ENCODE measurements around the gene CACNA1D. TPM values are rescaled to one million over a fixed set of nuclear protein-coding genes. Genes with fewer than 3 reads are reported as not detected.

Gene CACNA1D
- total and polyA plus RNA-seq, 9 of the 15 experiments (the other 6 are each of a cell fraction or from before 2014, with no cell fraction given), result 0.29 TPM; not detected in 8

DNA sequence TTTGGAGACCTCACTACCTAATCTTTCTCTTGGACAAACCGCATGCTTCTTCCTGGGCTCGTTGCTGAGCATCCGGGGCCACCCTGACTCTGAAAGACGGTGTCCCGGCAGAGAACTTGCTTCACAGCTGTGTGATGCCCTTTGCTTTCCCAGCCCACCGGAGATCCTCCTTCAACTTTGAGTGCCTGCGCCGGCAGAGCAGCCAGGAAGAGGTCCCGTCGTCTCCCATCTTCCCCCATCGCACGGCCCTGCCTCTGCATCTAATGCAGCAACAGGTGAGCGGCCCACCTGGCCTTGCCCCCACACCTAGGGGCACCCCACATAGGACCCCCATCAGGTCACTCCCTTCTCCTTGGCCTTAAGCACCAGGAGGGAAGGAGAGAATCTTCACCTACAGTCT, 314.1 kb downstream of the CACNA1D start:
- TF ChIP-seq IRF2 (CRISPR knock-in tag; IDR thresholded peaks at IDR 0.05) (no peak), TBP (optimal IDR thresholded peaks at IDR 0.05; ENCODE audit: low read depth, low read length) (no peak), MYC (IDR thresholded peaks at IDR 0.05; ENCODE audit: low read depth, low read length) (no peak), MYC (CRISPR knock-in tag; IDR thresholded peaks at IDR 0.05; ENCODE audit: borderline replicate concordance, low read depth) (no peak), ELF2 (CRISPR knock-in tag; IDR thresholded peaks at IDR 0.05) (no peak), ZBTB17 (CRISPR knock-in tag; IDR thresholded peaks at IDR 0.05) (no peak), KAT8 (IDR thresholded peaks at IDR 0.05; ENCODE audit: low read depth) (no peak), BHLHE40 (IDR thresholded peaks at IDR 0.05; ENCODE audit: low read length) (no peak), TCF3 (CRISPR knock-in tag; IDR thresholded peaks at IDR 0.05) (no peak), HSF4 (CRISPR knock-in tag; IDR thresholded peaks at IDR 0.05; ENCODE audit: borderline replicate concordance) (no peak)
- TF ChIP-seq, protein P1, sequence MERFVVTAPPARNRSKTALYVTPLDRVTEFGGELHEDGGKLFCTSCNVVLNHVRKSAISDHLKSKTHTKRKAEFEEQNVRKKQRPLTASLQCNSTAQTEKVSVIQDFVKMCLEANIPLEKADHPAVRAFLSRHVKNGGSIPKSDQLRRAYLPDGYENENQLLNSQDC (CRISPR knock-in tag; IDR thresholded peaks at IDR 0.05), result no peak
- TF ChIP-seq, protein P2, sequence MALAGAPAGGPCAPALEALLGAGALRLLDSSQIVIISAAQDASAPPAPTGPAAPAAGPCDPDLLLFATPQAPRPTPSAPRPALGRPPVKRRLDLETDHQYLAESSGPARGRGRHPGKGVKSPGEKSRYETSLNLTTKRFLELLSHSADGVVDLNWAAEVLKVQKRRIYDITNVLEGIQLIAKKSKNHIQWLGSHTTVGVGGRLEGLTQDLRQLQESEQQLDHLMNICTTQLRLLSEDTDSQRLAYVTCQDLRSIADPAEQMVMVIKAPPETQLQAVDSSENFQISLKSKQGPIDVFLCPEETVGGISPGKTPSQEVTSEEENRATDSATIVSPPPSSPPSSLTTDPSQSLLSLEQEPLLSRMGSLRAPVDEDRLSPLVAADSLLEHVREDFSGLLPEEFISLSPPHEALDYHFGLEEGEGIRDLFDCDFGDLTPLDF (CRISPR knock-in tag; IDR thresholded peaks at IDR 0.05), result no peak
- intact Hi-C loops (cut with micrococcal nuclease), result no loop called here
- ChIA-PET POLR2A (no interaction called here), CTCF (ENCODE audit: low intra/inter-chr PET ratio) (no interaction called here)
- ATAC-seq (no peak), FAIRE-seq (no peak), DNase-seq (ENCODE audit: extremely low read depth in 1 of 4, low spot score in 3 of 4) (no peak)
- Histone ChIP-seq H3K4me3 (no peak overlapping the region), H3K79me2 (ENCODE audit: control insufficient read depth, insufficient read depth, low read length) (no peaks in the 10 kb centered on the region), H3K36me3 (ENCODE audit: control insufficient read depth, insufficient read depth, low read length) (no peaks in the 10 kb centered on the region), H3K4me2 (ENCODE audit: insufficient read depth, low read length) (no peak overlapping the region), H3K9me1 (ENCODE audit: control insufficient read depth, insufficient read depth, low read length) (no peaks in the 10 kb centered on the region), H4K20me1 (replicated peaks; ENCODE audit: control insufficient read depth, insufficient read depth, low read length) (no peaks in the 10 kb centered on the region), H3K9ac (ENCODE audit: insufficient read depth in 1 of 2, low read depth in 2 of 2, low read length in 2 of 2) (no peak overlapping the region), H2AFZ (ENCODE audit: low read depth, low read length) (no peak overlapping the region), H3K9me3 (replicated peaks; ENCODE audit: control insufficient read depth, insufficient read depth, low read depth, low read length) (no peaks in the 10 kb centered on the region), H3K27ac (ENCODE audit: extremely low read depth, low read depth, low read length) (no peak overlapping the region), H3K4me1 (replicated peaks in 1 of 2; ENCODE audit: control insufficient read depth in 2 of 2, insufficient read depth in 2 of 2, low read length in 2 of 2) (no peaks in the 10 kb centered on the region; a peak in 1 of 5 replicates), H3K27me3 (ENCODE audit: control insufficient read depth in 2 of 2, insufficient read depth in 2 of 2, low read length in 2 of 2) (peaks cover 8 to 70% of the 10 kb centered on the region in 2 experiments; a peak in 3 of 5 replicates)
- BruUV-seq (replicated peaks), result no TSS peak
- WGBS (ENCODE audit: insufficient coverage, low coverage, missing lambda C conversion rate), result 2% methylated on average over 5 of the region's 13 CpGs
- in situ Hi-C loops (cut with MboI), result no loop called here

Data from K562 (cell line).